Uterus (tissue), 4 donors: ENCODE results near the gene LRRC15. TPM values are rescaled to one million over a fixed set of nuclear protein-coding genes. Genes with fewer than 3 reads are reported as not detected.

Experiments used
- DNase-seq, 2 donors: peaks; one replicate each; pipeline ENCODE4 v3.0.0-alpha.2; 2019 to 2020
- H3K27ac ChIP-seq, 2 donors: fragments of 200-600 bp; sonication (generic); 1 replicate in 1 of 2; 2 replicates in 1 of 2; pipeline ENCODE4 v1.5.1; 2016 to 2018
- H3K27me3 ChIP-seq, 2 donors: fragments of 200-600 bp; sonication (generic); one replicate each; pipeline ENCODE4 v1.5.1; 2018 to 2019; ENCODE audit warnings: control low read depth in 1 of 2
- H3K36me3 ChIP-seq, 2 donors: fragments of 200-600 bp; sonication (generic); one replicate each; pipeline ENCODE4 v1.5.1; 2019; ENCODE audit warnings: control low read depth in 1 of 2
- H3K4me1 ChIP-seq, 2 donors: fragments of 200-600 bp; sonication (generic); one replicate each; pipeline ENCODE4 v1.5.1; 2018 to 2019; ENCODE audit warnings: control low read depth in 1 of 2
- H3K4me3 ChIP-seq, 2 donors: fragments of 200-600 bp; sonication (generic); 1 replicate in 1 of 2; 2 replicates in 1 of 2; pipeline ENCODE4 v1.5.1; 2018 to 2019; ENCODE audit warnings: mild to moderate bottlenecking in 1 of 2
- H3K9me3 ChIP-seq, 2 donors: fragments of 200-600 bp; sonication (generic); one replicate each; pipeline ENCODE4 v1.5.1; 2019; ENCODE audit warnings: control low read depth in 1 of 2
- POLR2A ChIP-seq, 2 donors: fragments of 450-650 bp; IDR thresholded peaks; one replicate each; pipeline ENCODE4 v1.6.1; 2016; ENCODE audit warnings: antibody characterized with exemption in 2 of 2, mild to moderate bottlenecking in 1 of 2, moderate library complexity in 1 of 2
- intact Hi-C: fragments of 100-400 bp; cut with DNase I; formaldehyde crosslinking; loops from one replicate; pipeline ENCODE4 v1.15.1; 2023; ENCODE audit warnings: low total_unique reads
- total RNA-seq, 4 donors: library from RNA; depleted of rRNA in 3 of 4; stranded (reverse); fragments of >200 nt in 3 of 4; gene quantifications; one replicate each; pipeline versions ENCODE4 v1.1.0 to v1.2.4, GENCODE V29; 2014 to 2023
- TF ChIP-seq, protein P1 (sequence below), 4 experiments: fragments of 200-600 bp in 2 of 4; fragments of 450-650 bp in 2 of 4; sonication (generic) in 2 of 4; IDR thresholded peaks; one replicate each; pipeline ENCODE4 v1.5.1; 2016 to 2019; ENCODE audit warnings: antibody characterized with exemption in 4 of 4, mild to moderate bottlenecking in 2 of 4, moderate library complexity in 1 of 4
- donor health status: DM: yes; HTN: yes; CAD: no.

LRRC15 gene
- total RNA-seq, 4 donors from 2014 or later, result under 0.01 to 0.59 TPM; not detected in 2

DNA sequence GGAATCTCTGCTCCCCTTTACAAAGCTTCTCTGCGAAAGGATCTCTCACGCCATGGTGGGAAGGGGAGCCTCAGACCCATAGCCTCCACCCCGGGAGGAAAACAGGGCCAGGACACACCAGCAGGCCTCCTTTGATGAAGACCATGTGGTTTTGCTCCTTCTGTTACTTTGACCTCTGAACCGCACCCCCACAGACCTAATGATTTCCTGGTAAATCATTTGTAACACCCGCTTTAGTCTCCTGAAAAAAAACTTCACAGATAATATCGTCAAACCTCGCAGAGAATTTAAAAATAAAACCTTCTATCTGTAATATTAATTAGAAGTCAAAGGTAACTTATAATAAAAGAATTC lies 36.7 kb downstream of the LRRC15 start:
- intact Hi-C loops, result no loop called here
- H3K27ac ChIP-seq, result no peak overlapping the region

DNA sequence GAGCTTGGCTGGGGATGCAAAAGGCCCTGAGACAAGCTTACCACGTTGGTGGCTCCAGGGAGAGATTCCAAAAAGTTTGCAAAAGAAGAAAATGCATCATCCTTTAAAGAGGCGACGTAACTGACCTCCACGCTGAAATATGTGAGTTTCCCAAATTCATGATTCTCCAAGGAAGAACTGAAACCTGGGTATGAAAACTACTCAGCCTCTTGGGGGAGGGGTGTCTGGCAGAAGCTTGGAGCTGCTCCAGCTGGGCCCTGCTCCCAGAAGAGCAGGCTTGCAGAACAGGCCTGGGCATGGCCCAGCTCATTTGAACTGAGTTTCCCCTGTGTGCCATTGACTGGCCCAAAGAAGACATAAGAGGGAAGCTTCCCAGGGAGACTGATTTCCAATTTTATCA lies 39.0 kb downstream of the LRRC15 start:
- DNase-seq, result no peak
- Histone ChIP-seq H3K4me3 (no peak overlapping the region), H3K36me3 (no peaks in the 10 kb centered on the region), H3K9me3 (no peaks in the 10 kb centered on the region), H3K27ac (no peak overlapping the region), H3K4me1 (no peaks in the 10 kb centered on the region), H3K27me3 (no peaks in the 10 kb centered on the region)
- intact Hi-C loops, result no loop called here
- TF ChIP-seq POLR2A (IDR thresholded peaks at IDR 0.05), result no peak
- TF ChIP-seq, protein P1, sequence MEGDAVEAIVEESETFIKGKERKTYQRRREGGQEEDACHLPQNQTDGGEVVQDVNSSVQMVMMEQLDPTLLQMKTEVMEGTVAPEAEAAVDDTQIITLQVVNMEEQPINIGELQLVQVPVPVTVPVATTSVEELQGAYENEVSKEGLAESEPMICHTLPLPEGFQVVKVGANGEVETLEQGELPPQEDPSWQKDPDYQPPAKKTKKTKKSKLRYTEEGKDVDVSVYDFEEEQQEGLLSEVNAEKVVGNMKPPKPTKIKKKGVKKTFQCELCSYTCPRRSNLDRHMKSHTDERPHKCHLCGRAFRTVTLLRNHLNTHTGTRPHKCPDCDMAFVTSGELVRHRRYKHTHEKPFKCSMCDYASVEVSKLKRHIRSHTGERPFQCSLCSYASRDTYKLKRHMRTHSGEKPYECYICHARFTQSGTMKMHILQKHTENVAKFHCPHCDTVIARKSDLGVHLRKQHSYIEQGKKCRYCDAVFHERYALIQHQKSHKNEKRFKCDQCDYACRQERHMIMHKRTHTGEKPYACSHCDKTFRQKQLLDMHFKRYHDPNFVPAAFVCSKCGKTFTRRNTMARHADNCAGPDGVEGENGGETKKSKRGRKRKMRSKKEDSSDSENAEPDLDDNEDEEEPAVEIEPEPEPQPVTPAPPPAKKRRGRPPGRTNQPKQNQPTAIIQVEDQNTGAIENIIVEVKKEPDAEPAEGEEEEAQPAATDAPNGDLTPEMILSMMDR (IDR thresholded peaks at IDR 0.05), result no peak

More for the DNA sequence above, 36.7 kb downstream of the LRRC15 start:
- H3K27me3 ChIP-seq, result no peaks in the 10 kb centered on the region
- TF ChIP-seq, protein P1 (IDR thresholded peaks at IDR 0.05), result no peak
- TF ChIP-seq POLR2A (IDR thresholded peaks at IDR 0.05), result no peak
- no peak overlapping the region for H3K4me3 ChIP-seq
- no peak for DNase-seq
- H3K9me3 ChIP-seq, result no peaks in the 10 kb centered on the region
- no peaks in the 10 kb centered on the region for H3K4me1 ChIP-seq
- no peaks in the 10 kb centered on the region for H3K36me3 ChIP-seq

DNA sequence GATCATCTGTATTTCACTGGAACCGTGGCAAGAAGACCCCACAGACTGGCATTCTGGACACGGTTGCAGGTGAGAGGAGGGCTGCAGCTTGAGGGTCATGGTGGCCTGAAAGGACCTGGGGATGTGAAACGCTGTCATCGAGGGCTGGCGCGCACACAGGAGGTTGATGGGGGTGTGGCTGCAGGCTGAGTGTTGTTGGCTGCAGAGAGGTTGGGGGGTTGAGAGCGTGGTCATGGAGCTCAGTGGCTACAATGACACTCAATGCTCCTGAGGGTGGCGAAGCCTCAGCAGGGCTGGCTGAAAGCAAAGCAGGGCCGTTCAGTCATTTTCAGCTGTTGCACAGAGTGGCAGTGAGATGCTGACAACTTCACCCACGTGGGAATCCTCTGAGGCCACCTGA lies 39.4 kb downstream of the LRRC15 start:
- Histone ChIP-seq H3K36me3 (no peaks in the 10 kb centered on the region), H3K4me1 (no peaks in the 10 kb centered on the region), H3K27me3 (no peaks in the 10 kb centered on the region), H3K27ac (no peak overlapping the region), H3K4me3 (no peak overlapping the region), H3K9me3 (no peaks in the 10 kb centered on the region)
- intact Hi-C loops, result no loop called here
- TF ChIP-seq POLR2A (IDR thresholded peaks at IDR 0.05), result no peak
- TF ChIP-seq, protein P1 (IDR thresholded peaks at IDR 0.05), result no peak
- no peak for DNase-seq

DNA sequence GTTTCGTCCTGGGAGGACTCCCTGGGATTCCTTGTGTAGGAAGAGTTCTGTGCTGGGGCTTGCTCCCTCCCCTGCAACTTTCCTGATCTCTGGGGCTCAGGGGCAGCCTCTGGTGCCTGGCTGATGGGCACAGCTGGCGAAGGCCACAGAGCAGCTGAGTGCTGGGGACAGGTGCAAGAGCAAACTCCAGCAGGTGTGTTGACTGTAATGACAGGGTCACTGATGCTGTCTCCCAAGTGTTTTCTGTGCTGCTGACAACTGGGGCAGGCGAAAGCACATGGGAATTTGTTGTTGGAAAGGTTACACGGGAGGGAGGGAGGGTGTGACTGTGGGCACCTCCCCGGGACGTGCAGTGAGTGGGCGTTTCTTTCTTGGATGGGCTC lies 40.0 kb downstream of the LRRC15 start:
- Histone ChIP-seq H3K36me3 (no peaks in the 10 kb centered on the region), H3K27me3 (no peaks in the 10 kb centered on the region), H3K27ac (no peak overlapping the region), H3K4me1 (no peaks in the 10 kb centered on the region), H3K4me3 (no peak overlapping the region), H3K9me3 (no peaks in the 10 kb centered on the region)
- no peak for TF ChIP-seq POLR2A (IDR thresholded peaks at IDR 0.05)
- TF ChIP-seq, protein P1 (IDR thresholded peaks at IDR 0.05), result no peak
- DNase-seq, result no peak
- intact Hi-C loops, result no loop called here

DNA sequence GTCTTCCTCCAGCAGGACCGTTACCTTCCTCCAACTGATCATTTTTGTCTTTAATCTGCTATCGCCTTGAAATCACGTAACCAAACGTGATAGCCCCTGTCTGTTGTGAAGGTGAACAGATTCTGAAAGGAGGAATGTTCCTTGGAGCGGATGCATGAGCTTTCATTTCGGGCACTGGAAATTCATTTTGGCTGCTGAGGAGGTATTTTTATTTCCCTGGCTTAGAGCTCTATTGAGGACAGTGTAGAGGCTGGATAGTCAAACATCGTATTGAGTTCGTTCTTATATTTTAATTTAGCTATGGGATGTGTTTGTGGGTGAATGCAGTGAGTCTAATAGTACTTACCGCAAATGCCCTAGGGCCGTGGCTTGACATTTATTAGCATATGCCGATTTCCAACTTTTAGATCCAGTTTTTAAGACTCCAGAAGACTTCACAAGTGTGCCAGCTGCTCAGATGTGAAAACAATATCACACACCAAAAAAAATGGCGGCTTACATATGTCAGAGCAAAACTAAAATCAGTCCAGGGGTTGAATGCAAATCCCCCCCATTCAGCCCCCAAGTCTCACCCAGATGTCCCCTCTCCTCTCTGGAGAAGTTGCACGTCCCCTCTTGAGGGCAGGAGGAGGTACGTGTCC lies 40.5 kb downstream of the LRRC15 start:
- Histone ChIP-seq H3K9me3 (no peaks in the 10 kb centered on the region), H3K27ac (no peak overlapping the region), H3K4me3 (no peak overlapping the region), H3K36me3 (no peaks in the 10 kb centered on the region), H3K4me1 (no peaks in the 10 kb centered on the region), H3K27me3 (no peaks in the 10 kb centered on the region)
- TF ChIP-seq POLR2A (IDR thresholded peaks at IDR 0.05), result no peak
- TF ChIP-seq, protein P1 (IDR thresholded peaks at IDR 0.05), result no peak
- DNase-seq, result no peak
- intact Hi-C loops, result no loop called here
